Stimulated activated naive CD8-positive, alpha-beta T cell treated with anti-CD3 and anti-CD28 coated beads, Interleukin-15, Interleukin-2, amounts not matched to agents 100 U/mL and 50 U/mL, for 24 hours (primary cell): Measurements from ENCODE around the gene TSSK2.

Source experiments
- ATAC-seq: fragments of 150-1000 bp; cut with Tn5 transposase; one replicate; pipeline ENCODE4 v1.10.0; 2021
- DNase-seq: peaks from one replicate; pipeline ENCODE4 v3.0.0; 2021

Gene TSSK2

GRCh38 chr22:19106886-19107729 is 24.0 kb upstream of the TSSK2 start:
- DNase-seq: no peak
- peak; percentile 34 for ATAC-seq

DNA sequence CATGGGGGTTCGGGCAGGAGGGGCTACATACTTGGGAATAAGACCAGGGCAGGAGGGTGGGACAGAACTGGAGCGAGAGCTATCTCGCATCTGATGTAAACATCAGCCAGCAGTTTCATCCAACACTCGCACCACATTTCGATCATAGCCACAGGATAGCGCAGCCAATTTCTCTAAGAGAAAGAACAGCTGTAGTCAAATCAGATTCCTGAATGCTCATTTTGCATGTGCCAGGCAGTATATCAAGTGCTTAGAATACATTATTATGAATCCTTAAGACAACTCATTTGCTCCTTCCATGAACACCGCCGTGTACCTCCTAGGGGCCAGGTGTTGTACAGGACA is 23.4 kb upstream of the TSSK2 start:
- no peak for ATAC-seq
- DNase-seq: no peak

- ATAC-seq (no peak), DNase-seq (no peak)
Observed at GRCh38 chr22:19108807-19109197, 22.3 kb upstream of the TSSK2 start.

- ATAC-seq (peak; percentile 79), DNase-seq (no peak)
Observed at GRCh38 chr22:19109198-19110063, 21.7 kb upstream of the TSSK2 start.

DNA sequence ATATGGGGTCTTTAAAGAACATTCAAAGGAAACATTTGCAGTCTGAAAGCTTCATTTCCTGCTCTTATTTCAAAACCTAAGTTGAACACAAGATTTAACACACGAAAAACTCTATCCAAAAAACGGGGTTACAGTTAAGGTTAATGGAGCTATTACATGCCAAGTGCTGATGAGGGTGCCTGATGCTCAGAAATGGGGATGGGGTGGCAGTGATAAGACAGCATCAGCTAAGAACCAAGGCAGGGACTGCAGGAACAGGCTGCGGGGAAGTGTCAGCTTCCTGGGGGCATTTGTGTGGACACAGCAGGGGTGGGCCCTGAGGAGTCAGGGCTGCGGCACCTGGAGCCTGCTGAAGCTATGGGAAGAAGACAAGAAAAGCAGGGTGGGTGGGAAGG is 21.0 kb upstream of the TSSK2 start:
- no peak for ATAC-seq
- DNase-seq: no peak

DNA sequence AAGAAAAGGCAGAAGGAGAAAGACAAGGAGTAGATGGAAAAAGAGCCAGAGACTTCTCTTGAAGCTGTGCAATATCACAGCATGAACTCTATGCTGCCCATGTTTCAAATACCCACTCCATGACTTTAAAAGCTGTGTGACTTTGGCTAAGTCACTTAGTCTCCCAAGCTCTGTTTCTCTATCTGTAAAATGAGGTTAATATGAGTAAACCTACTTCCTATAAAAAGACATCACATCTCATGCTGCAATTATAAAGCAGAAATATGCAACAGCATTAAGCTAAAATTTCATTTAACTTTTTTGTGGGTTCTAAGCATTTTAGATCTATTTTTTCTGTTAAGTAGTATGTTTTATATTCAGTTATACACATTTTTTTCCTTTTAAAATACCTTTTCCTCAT is 20.5 kb upstream of the TSSK2 start:
- DNase-seq (no peak), ATAC-seq (no peak)

DNA sequence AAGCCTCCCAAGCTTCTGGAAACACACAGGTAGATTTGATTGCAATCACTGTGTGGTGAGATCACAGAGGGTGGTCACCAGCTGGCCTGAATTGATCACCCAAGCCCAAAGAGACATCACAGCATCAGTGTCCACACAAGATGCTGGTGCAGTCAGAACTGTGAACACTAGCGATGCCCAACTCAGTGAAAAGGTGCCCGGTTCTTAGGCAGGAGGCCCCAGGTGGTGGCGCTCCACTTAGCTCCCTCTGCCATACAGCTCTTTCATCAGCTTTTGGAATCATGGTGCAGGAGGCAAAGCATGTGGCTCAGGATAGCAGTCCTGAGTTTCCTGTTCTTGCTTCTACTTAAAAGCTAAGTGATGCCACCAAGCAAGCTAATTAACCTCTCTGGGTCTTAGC is 20.0 kb upstream of the TSSK2 start:
- ATAC-seq (no peak), DNase-seq (no peak)

DNA sequence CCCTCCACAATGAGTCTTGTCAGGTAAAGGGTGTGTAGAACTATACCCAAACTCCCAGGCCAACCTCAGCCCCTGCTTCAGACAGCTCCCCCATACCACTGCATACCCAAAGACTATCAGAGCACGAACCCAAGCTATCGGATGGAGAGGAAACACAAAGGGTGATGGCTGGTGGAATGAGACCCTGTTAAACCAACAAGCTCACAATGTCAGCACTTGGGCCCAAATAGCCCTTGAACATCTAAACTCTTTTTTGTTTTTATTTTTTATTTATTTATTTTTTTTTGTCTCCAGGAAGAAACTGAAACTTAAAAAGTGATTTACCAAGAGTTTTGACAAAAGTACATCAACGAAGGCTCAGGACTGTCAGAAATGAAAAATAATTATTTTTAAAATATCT is 19.5 kb upstream of the TSSK2 start:
- ATAC-seq: no peak
- DNase-seq: no peak

DNA sequence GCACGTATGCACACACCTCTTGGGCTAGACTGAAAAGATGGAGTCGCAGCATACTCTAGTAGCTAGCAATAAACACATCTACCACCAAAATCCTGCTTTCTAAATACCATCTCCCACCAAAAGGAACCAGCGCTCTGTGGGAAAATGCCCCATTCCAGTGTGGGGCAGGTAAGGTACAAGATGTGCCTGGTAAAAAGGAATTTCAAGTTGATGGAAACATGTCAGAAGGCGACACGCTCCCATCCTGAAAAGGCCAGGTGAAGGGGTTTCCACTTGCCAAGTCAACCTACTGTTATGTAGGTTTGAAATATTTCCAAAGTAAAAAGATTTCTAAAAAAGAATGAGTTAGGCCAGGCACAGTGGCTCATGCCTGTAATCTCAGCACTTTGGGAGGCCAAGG is 17.7 kb upstream of the TSSK2 start:
- DNase-seq: no peak
- no peak for ATAC-seq

- no peak for DNase-seq
- no peak for ATAC-seq
Observed at GRCh38 chr22:19114984-19115552, 16.0 kb upstream of the TSSK2 start.

DNA sequence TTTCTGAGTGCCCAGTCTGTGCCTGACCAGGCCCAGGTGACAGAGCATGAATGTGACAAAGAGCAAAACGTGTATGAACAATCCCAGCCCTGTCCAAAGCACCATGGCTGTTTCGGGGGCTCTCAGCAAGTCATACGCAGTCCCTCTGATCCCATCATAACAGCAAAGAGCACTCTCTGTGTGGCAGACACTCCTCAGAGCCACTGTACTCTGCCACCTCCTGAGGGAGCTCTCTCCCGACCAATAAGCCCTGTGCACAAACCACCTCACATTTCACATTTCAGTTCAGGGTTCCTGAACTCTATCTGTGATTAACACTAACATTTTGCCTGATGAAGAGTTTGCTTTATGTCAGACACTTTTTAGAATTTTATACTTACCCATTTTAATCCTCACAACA is 15.5 kb upstream of the TSSK2 start:
- DNase-seq (no peak), ATAC-seq (no peak)

- ATAC-seq: no peak
- DNase-seq: no peak
Observed at GRCh38 chr22:19117111-19117512, 14.0 kb upstream of the TSSK2 start.

DNA sequence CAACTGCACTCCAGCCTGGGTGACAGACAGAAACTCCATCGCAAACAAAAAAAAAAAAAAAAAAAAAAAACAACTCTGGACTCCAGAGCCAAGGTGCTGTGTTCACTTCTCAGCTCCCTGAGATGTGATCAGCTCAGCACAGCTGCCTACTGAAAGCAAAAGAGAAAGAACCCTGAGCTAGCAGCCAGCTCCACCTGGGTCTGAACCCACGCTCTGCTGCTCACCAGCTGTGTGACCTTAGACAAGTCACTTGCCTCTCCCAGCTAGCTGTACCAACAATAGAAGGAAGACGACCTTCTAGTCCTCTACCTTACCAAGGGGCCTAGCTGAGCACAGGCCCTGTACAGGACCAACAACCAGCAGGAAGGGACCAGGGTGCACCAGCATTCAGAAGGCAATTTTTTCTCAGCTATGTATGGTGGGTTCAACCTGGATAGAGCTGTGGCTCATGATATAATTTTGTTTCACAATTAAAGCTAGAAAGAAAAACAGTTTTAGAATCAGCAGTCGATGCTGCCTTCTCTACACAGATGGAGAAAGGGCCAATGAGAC is 12.7 kb upstream of the TSSK2 start:
- ATAC-seq (no peak), DNase-seq (no peak)

GRCh38 chr22:19119949-19120348 is 11.2 kb upstream of the TSSK2 start:
- DNase-seq: no peak
- no peak for ATAC-seq

DNA sequence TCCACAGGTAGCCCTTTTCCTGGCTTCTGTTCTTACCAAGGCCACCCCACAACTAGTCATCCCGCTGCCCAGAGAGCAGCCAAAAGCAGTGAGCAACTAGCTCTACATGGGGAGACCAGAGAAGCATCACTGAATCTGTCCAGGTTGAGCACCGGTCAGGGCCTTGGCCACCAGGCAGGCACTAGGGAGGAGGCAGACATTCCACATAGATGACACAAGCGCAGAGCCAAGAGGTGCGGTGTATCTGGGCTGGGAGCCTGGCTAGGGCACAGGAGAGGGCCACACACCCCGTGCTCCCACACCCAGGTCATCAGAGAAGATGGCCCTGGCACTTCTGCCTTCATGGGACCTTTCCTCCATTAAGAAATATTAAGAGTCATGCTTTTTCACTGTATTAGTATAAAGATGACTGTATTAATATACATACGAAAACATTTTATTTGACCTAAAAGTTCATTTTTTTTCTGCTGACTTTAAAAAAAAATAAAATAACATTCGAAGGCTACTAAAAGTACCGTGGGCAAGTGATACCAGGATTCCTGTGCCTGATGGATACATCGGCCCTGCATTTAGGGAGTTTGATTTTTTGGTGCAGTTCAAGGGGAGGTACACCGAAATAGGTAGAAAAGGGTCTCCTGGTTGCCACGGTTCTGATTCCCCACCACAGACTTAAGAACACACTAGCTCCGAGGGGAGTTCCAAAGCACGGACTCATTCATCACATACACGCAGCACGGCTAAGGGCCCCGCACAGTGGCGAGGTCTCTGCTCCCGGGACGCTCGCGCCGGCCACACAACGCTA is 10.1 kb upstream of the TSSK2 start:
- no peak for DNase-seq

GRCh38 chr22:19121631-19122142 is 9.4 kb upstream of the TSSK2 start:
- DNase-seq: peak; percentile 44
- ATAC-seq: peak; percentile 9

More for the DNA sequence above, 10.1 kb upstream of the TSSK2 start:
- peak; percentile 11 for ATAC-seq

DNA sequence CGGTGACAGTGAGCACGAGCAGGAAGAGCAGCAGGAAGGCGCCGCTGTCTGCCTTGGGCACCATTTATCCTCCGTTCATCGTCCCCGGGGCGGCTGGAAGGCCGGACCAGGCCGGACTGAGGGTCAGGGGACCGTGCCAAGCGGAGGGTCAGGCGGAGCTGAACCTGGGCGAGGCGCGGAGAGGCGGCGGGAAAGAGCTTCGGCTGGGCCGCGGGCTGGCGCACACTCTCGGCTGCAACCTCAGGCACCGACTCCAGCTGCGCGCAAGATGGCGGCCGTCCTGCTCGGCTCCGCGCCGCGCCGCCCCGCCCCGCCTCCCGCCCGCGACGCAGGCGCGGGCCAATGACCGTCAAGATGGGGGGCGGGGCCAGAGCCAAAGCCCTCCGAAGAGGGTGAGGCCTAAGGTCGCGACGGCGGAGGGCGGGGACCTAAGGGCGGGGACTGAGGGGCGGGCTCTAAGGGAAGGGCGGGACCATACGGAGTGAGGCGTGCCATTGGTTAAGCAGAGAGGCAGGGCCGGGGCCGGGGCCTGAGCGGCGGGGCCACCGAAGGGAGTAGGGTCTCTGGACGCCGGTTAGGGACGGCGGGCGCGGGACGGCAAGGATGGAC is 8.9 kb upstream of the TSSK2 start, which contains the start of gene DGCR2:
Gene DGCR2, minus strand, starts transcription at position 270 of the 609 bp plus-strand sequence. Its CDS starts 206 bp downstream, at position 64.
- ATAC-seq (peak; percentile 98), DNase-seq (peak; percentile 98)

GRCh38 chr22:19122752-19123492 is 8.2 kb upstream of the TSSK2 start:
- no peak for ATAC-seq
- DNase-seq: no peak

DNA sequence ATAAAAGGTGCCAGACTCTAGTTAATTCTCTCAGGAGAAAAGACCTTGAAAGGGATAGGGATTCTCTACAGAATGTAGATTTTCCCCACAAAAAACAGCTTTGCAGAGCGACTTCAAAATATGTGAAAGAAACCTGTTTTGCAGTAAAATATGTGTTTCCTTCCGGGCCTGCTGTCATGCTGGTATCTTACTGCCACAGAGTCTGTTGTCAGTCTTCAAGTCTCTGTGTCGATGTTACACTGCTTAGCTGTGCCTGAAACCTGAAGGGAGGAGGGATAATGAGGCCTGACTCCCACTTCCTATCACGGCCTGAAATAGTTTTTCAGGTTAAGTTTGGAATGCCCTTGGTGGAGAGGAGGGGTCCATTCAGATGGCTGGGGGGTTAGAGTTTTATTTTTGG is 7.2 kb upstream of the TSSK2 start:
- DNase-seq: no peak
- ATAC-seq: no peak

- DNase-seq: no peak
- ATAC-seq: no peak
Observed at GRCh38 chr22:19124377-19124776, 6.7 kb upstream of the TSSK2 start.
